BJ (cell line): ENCODE measurements around the gene DNLZ. TPM values are rescaled to one million over a fixed set of nuclear protein-coding genes. Genes with fewer than 3 reads are reported as not detected.

Experiments
- CTCF ChIA-PET: fragments of 350-600 bp; formaldehyde crosslinking; extraction: SDS; loops from one replicate; lab custom pipeline; 2021; ENCODE audit warnings: antibody characterized with exemption, inconsistent platforms; lab: Yijun Ruan, JAX
- POLR2A ChIA-PET: fragments of 300-600 bp; sonication (Branson Sonifier 250); formaldehyde crosslinking; extraction: SDS; loops from one replicate; lab custom pipeline; 2021; ENCODE audit warnings: antibody characterized with exemption; lab: Charles Lee
- DNase-seq: peaks from one replicate; pipeline ENCODE4 v3.0.0-alpha.2; 2011; ENCODE audit warnings: low read depth
- H3K27me3 ChIP-seq: 2 replicates; pipeline ENCODE4 v1.6.0; 2011; ENCODE audit warnings: low read length; ENCODE audit not compliant: control insufficient read depth, insufficient read depth
- H3K36me3 ChIP-seq: 2 replicates; pipeline ENCODE4 v1.5.1; 2011; ENCODE audit warnings: low read length; ENCODE audit not compliant: control insufficient read depth, insufficient read depth
- H3K4me3 ChIP-seq: 2 replicates; pipeline ENCODE4 v1.5.1; 2011; ENCODE audit warnings: low read depth, mild to moderate bottlenecking, control low read depth, low read length
- polyA plus RNA-seq: library from polyadenylated mRNA; depleted of rRNA; stranded (reverse); fragments of >200 nt; gene quantifications from 2 replicates; pipeline ENCODE4 v1.2.3, GENCODE V29; 2011
- TF ChIP-seq, protein P1 (sequence below): IDR thresholded peaks from 2 replicates; pipeline ENCODE4 v1.5.1; 2011; ENCODE audit warnings: low read depth, mild to moderate bottlenecking, control low read depth, inconsistent platforms, low read length, moderate library complexity; ENCODE audit not compliant: insufficient read depth

DNLZ gene
- polyA plus RNA-seq, 1 experiment = 7.2 TPM

DNA sequence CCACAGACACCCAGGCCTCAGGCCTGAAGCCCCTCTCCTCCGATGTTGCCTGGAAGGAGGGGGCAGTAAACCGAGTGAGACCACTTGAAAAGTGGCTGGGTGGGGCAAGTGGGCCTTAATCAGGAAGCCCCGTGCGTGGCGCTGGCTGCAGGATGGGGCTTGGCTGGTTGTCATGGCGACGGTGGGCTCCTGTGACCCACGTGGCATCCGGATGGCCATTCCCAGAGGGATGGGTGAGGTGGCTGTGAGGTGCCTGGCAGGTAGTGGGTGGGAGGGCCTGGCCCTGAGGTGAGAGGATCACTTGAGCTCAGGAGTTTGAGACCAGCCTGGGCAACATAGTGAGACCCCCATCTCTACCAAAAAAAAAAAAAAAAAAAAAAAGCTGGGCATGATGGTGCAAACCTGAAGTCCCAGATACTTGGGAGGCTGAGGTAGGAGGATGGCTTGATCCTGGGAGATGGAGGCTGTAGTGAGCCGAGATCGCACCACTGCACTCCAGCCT, 31.0 kb downstream of the DNLZ start:
- no peak for DNase-seq

DNA sequence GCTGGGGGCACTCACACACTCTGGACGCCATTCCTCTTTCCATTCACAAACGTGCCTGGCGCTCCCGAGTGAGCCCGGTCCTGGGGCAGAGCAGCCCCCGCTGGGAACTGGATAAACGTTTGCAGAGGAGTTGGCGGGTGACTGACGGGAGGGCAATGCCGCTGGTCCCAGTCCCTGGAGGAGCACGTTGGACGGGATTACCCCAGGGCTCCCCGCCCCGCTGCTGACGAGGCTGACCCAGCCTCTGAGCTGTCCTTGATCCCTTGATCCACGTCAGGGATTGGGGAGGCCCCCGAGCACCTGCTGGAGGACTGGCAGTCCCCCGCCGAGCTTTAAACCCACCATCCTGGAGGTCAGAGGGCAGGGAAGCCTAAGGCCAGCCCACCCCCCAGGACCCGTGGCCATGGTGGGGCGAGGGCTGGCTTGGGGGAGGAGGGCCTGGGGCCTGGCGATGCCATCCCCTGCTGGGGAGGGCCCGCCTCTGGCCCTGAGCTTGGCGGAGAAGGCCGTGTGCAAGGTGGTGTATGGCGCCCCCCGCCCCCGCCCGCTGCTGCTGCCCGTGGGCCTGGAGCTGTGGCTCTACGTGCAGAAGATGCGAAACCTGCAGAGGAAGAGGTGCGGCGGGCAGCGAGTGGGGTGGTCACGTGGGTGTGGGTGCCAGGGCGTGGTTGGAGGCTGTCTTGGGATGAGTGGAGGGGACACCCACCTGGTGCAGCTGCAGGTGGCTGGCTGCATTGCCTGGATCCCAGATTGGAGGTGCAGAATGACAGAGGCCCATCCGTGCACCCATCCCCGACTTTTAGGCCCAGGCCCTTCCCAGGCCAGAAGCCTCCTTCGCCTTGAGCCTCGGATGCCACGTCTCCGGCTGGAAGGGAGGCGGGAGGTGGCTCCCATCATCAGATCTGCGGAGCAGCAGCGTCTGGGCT, 31.7 kb downstream of the DNLZ start:
- no peaks in the 10 kb centered on the region for H3K27me3 ChIP-seq
- POLR2A ChIA-PET = no interaction called here
- CTCF ChIA-PET = no interaction called here
- H3K4me3 ChIP-seq = no peak overlapping the region
- H3K36me3 ChIP-seq = peaks cover 28% of the 10 kb centered on the region
- TF ChIP-seq, protein P1, sequence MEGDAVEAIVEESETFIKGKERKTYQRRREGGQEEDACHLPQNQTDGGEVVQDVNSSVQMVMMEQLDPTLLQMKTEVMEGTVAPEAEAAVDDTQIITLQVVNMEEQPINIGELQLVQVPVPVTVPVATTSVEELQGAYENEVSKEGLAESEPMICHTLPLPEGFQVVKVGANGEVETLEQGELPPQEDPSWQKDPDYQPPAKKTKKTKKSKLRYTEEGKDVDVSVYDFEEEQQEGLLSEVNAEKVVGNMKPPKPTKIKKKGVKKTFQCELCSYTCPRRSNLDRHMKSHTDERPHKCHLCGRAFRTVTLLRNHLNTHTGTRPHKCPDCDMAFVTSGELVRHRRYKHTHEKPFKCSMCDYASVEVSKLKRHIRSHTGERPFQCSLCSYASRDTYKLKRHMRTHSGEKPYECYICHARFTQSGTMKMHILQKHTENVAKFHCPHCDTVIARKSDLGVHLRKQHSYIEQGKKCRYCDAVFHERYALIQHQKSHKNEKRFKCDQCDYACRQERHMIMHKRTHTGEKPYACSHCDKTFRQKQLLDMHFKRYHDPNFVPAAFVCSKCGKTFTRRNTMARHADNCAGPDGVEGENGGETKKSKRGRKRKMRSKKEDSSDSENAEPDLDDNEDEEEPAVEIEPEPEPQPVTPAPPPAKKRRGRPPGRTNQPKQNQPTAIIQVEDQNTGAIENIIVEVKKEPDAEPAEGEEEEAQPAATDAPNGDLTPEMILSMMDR = no peak
- no peak for DNase-seq

More for the DNA sequence above, 31.0 kb downstream of the DNLZ start:
- H3K36me3 ChIP-seq = peaks cover 35% of the 10 kb centered on the region
- ChIA-PET CTCF (interaction anchor here (1.0 kb wide), 1 partner anchor 9 kb away, joined by 3 read pairs; no protein-coding TSS in a partner anchor), POLR2A (no interaction called here)
- no peaks in the 10 kb centered on the region for H3K27me3 ChIP-seq
- TF ChIP-seq, protein P1 = no peak
- no peak overlapping the region for H3K4me3 ChIP-seq

DNA sequence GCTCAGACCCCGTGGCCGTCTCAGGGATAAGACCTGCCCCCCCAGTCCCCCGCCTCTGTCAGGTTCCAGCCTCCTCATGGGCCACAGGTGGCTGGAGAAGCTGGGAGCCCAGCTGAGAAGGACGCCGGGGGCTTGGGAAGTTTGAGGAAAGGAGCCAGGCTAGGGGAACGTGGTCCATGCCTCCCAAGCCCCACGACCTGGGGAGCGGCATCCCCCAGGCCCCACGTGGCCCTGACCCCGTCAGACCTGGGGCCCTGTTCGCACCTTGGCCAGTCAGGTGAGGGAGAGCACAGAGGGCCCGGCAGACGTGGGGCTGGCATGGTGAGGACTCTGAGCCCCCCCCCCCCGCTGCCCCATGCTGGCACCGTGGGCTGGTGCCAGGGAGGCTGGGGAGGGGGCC, 32.5 kb downstream of the DNLZ start:
- no peak for DNase-seq
- ChIA-PET POLR2A (no interaction called here), CTCF (interaction anchor here (2.6 kb wide), 1 partner anchor 32 kb away, joined by 7 read pairs; the partner anchor contains the start of gene DNLZ)

DNA sequence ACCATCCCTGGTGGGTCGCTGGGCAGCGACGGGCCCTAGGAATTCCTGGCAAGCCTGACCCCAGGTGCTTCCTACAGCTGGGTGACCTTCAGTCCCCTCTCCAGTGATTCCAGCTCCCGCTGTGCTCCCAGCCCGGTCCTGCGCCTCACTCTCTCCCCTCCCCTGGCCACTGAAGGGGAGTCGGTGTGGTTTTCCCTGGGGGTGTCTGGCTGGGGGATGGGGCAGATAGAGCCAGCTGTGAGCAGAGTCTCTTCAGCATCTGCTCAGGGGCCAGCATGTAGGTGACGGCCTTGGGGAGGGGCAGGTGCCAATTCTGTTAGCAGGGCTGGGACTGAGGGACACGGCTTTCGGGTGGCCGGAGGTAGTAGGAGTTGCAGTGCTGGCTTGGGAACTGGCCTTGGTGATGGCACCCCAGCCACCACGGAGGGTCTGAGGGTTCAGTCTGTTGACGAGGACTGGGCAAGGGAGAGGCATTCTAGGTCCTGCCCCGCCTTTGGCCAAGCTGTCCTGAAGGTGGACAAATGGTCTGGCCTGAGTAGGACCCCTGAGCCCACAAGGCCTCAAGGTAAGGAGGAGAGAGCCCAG, 33.0 kb downstream of the DNLZ start:
- TF ChIP-seq, protein P1 = no peak
- no peak for DNase-seq
- H3K27me3 ChIP-seq = no peaks in the 10 kb centered on the region
- H3K4me3 ChIP-seq = no peak overlapping the region
- peaks cover 16% of the 10 kb centered on the region for H3K36me3 ChIP-seq
- CTCF ChIA-PET = interaction anchor here (1.8 to 10.8 kb wide), 4 partner anchors 9 to 32 kb away, joined by 7 to 93 read pairs (median 9); partner anchors contain the start of gene DNLZ
- POLR2A ChIA-PET = no interaction called here

More for the DNA sequence above, 32.5 kb downstream of the DNLZ start:
- Histone ChIP-seq H3K36me3 (peaks cover 21% of the 10 kb centered on the region), H3K27me3 (no peaks in the 10 kb centered on the region), H3K4me3 (no peak overlapping the region)
- TF ChIP-seq, protein P1 = no peak
